NT2/D1 (cell line): ENCODE results near the gene ALOXE3.

ENCODE experiments used
- YY1 ChIP-seq: IDR thresholded peaks from 2 replicates; pipeline ENCODE4 v1.6.1; 2011; ENCODE audit not compliant: insufficient read length, insufficient read depth
- ZNF274 ChIP-seq: IDR thresholded peaks from 2 replicates; pipeline ENCODE4 v1.6.1; 2011; ENCODE audit warnings: mild to moderate bottlenecking, low read depth, low read length

DNA sequence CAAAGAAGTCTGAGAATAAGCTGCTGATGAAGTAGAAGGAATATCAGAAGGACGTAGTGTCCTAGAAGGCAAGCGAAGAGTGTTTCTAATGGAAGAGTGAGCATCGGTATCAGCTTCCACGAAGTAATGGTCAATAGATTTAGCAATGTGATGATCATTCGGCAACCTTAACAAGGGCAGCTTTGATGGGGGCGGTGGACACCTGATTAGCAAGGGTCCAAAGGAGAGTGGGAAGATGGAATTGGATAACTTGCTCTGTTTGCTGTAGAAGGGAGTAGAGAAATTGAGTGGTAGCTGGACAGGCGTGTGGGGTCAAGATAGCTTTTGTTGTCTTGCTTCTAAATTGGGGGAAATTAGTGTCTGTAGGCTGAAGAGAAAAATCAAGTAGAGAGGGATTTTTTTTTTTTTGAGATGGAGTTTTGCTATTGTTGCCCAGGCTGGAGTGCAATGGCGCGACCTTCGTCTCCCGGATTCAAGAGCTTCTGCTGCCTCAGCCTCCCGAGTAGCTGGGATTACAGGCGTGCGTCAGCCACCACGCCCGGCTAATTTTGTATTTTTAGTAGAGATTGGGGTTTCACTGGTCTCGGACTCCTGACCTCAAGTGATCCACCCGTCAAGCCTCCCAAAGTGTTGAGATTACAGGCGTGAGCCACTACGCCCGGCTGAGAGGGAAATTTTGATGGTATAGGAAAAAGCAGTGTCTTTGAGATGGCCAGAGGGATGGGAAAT lies 19.5 kb upstream of the ALOXE3 start:
- TF ChIP-seq YY1, result no peak
- TF ChIP-seq ZNF274, result no peak
